GM12878 (cell line): ENCODE data around the gene TRPM5. TPM values are rescaled to one million over a fixed set of nuclear protein-coding genes. Genes with fewer than 3 reads are reported as not detected.

ENCODE experiments used
- ATAC-seq: fragments of 200-7000 bp; cut with Tn5 transposase; 3 replicates; pipeline ENCODE4 v1.9.1; 2020; ENCODE audit warnings: mild to moderate bottlenecking, moderate library complexity
- BruUV-seq: library from RNA; stranded (reverse); fragments of 400-500 nt; replicated peaks from 2 replicates; lab custom pipeline; 2021; lab: Mats Ljungman, UMichigan
- CTCF ChIA-PET: fragments of 300-600 bp; sonication (Branson Sonifier 250); formaldehyde crosslinking; extraction: SDS; loops from one replicate; lab custom pipeline; 2021; ENCODE audit warnings: inconsistent platforms; lab: Yijun Ruan, JAX
- POLR2A ChIA-PET: fragments of 350-600 bp; formaldehyde crosslinking; extraction: SDS; loops from one replicate; lab custom pipeline; 2021; ENCODE audit warnings: inconsistent platforms; lab: Charles Lee
- RAD21 ChIA-PET: fragments of 300-600 bp; sonication (Branson Sonifier 250); formaldehyde crosslinking; loops from one replicate; lab custom pipeline; 2023; ENCODE audit warnings: antibody characterized with exemption; ENCODE audit not compliant: unreplicated experiment; lab: Charles Lee
- SMC1A ChIA-PET: fragments of 300-600 bp; sonication (Branson Sonifier 250); formaldehyde crosslinking; loops from one replicate; lab custom pipeline; 2023; ENCODE audit not compliant: unreplicated experiment, uncharacterized antibody; lab: Charles Lee
- DNase-seq: peaks from one replicate; pipeline ENCODE4 v3.0.0-alpha.2; 2011; ENCODE audit warnings: low read depth, low spot score
- FAIRE-seq: peaks from 3 replicates; lab custom pipeline; 2011; peaks lifted over from hg19 to GRCh38; lab: Jason Lieb, UNC
- H2AFZ ChIP-seq: 2 replicates; pipeline ENCODE4 v1.6.0; 2011; ENCODE audit warnings: low read depth, low read length, control low read depth; ENCODE audit not compliant: control insufficient read depth
- H3K27ac ChIP-seq: 2 replicates; pipeline ENCODE4 v1.5.1; 2011; ENCODE audit warnings: control low read depth; ENCODE audit not compliant: control insufficient read depth, insufficient read depth
- H3K27me3 ChIP-seq, 2 experiments: replicated peaks in 1 of 2; 2 replicates each; pipeline versions ENCODE4 v1.6.0 to v1.6.1; 2011; ENCODE audit warnings: low read length in 1 of 2; ENCODE audit not compliant: control insufficient read depth in 2 of 2, insufficient read depth in 2 of 2
- H3K36me3 ChIP-seq, 2 experiments: 2 replicates each; pipeline ENCODE4 v1.5.1; 2011; ENCODE audit warnings: low read length in 1 of 2; ENCODE audit not compliant: control insufficient read depth in 2 of 2, insufficient read depth in 2 of 2
- H3K4me1 ChIP-seq: 2 replicates; pipeline ENCODE4 v1.6.1; 2011; ENCODE audit warnings: mild to moderate bottlenecking, low read length, moderate library complexity, mixed read lengths; ENCODE audit not compliant: control insufficient read depth, insufficient read depth
- H3K4me2 ChIP-seq: 2 replicates; pipeline ENCODE4 v1.6.0; 2011; ENCODE audit warnings: control low read depth; ENCODE audit not compliant: control insufficient read depth, insufficient read depth
- H3K4me3 ChIP-seq: fragments of 200-600 bp; sonication (generic); 2 replicates; pipeline ENCODE4 v1.5.1; 2016
- H3K79me2 ChIP-seq: 2 replicates; pipeline ENCODE4 v1.6.0; 2011; ENCODE audit warnings: low read length; ENCODE audit not compliant: control insufficient read depth, insufficient read depth
- H3K9ac ChIP-seq: 2 replicates; pipeline ENCODE4 v1.8.0; 2011; ENCODE audit warnings: low read length, control low read depth, mixed read lengths; ENCODE audit not compliant: control insufficient read depth, insufficient read depth
- H3K9me3 ChIP-seq: replicated peaks from 3 replicates; pipeline ENCODE4 v1.5.1; 2011; ENCODE audit warnings: mild to moderate bottlenecking, low read length; ENCODE audit not compliant: control insufficient read depth, insufficient read depth
- H4K20me1 ChIP-seq: 2 replicates; pipeline ENCODE4 v1.6.0; 2011; ENCODE audit not compliant: control insufficient read depth, insufficient read depth
- E2F8 ChIP-seq: fragments of 450-650 bp; IDR thresholded peaks from 2 replicates; pipeline ENCODE4 v1.6.1; 2018; ENCODE audit warnings: mild to moderate bottlenecking, low read depth, moderate library complexity; ENCODE audit not compliant: partially characterized antibody
- POLR2AphosphoS5 ChIP-seq: IDR thresholded peaks from 2 replicates; pipeline ENCODE4 v1.6.1; 2011; ENCODE audit warnings: mild to moderate bottlenecking, low read length, inconsistent platforms
- WGBS: methylation state at CpG from one replicate; pipeline ENCODE4 v1.1.6; 2016; ENCODE audit warnings: low lambda C conversion rate; ENCODE audit not compliant: insufficient replicate concordance, insufficient coverage; ENCODE audit errors: missing lambda C conversion rate; 5-methylcytosine and 5-hydroxymethylcytosine counted together
- in situ Hi-C: fragments of 300-500 bp; cut with MboI; formaldehyde crosslinking; loops from 9 replicates; pipeline ENCODE4 v1.14.3; 2018; ENCODE audit warnings: mixed read lengths
- intact Hi-C: fragments of 100-400 bp; cut with micrococcal nuclease; formaldehyde crosslinking; loops from one replicate; pipeline ENCODE4 v1.14.2; 2022; ENCODE audit not compliant: unreplicated experiment
- polyA plus RNA-seq, 11 experiments: library from polyadenylated mRNA; depleted of rRNA in 4 of 11; unstranded in 6 of 11; stranded (reverse) in 5 of 11; fragments of >200 nt; fragmentation: Nextera tagmentation in 4 of 11; fragmentation: Illumina TruSeq in 1 of 11; extraction: Ambion mirVana in 4 of 11; extraction: Trizol in 1 of 11; gene quantifications; 1 replicate in 1 of 11; 2 replicates in 10 of 11; pipeline versions ENCODE4 v1.2.1 to v1.2.3, GENCODE V29; 2011 to 2016; ENCODE audit warnings: inconsistent platforms in 2 of 11, missing spikeins in 2 of 11, low read depth in 1 of 11
- total RNA-seq, 4 experiments: library from RNA; depleted of rRNA in 3 of 4; stranded (reverse); fragments of >200 nt in 3 of 4; fragmentation: Illumina TruSeq in 1 of 4; extraction: Trizol in 1 of 4; gene quantifications; 2 replicates each; pipeline versions ENCODE4 v1.2.1 to v1.2.3, GENCODE V29; 2013 to 2021

TRPM5 gene
- total and polyA plus RNA-seq, 10 of the 15 experiments (the other 5 are each of a cell fraction or from before 2014, with no cell fraction given), result not detected

GRCh38 chr11:2426826-2427521 is 17.3 kb downstream of the TRPM5 start (continued):
- TF ChIP-seq E2F8, result no peak

- DNase-seq (no peak), FAIRE-seq (no peak), ATAC-seq (no peak)
- Histone ChIP-seq H3K4me1 (no peaks in the 10 kb centered on the region), H3K4me2 (no peak overlapping the region), H2AFZ (no peak overlapping the region), H3K36me3 (no peaks in the 10 kb centered on the region), H3K27me3 (no peaks in the 10 kb centered on the region), H3K4me3 (no peak overlapping the region), H3K9me3 (no peaks in the 10 kb centered on the region; the same call in 2 of the 3 replicates), H3K27ac (no peak overlapping the region), H3K79me2 (no peaks in the 10 kb centered on the region), H4K20me1 (no peaks in the 10 kb centered on the region), H3K9ac (no peak overlapping the region)
- CTCF ChIA-PET, result interaction anchor here (0.6 to 1.9 kb wide), 3 partner anchors 105 to 462 kb away, joined by 3 to 10 read pairs (median 10); no protein-coding TSS in a partner anchor
- in situ Hi-C loops (loop anchor here (5.0 kb wide), 2 partner anchors 106 to 451 kb away; no protein-coding TSS in a partner anchor), intact Hi-C loops (loop anchor here (10.0 kb wide), 1 partner anchor 59 kb away; no protein-coding TSS in a partner anchor)
- SMC1A ChIA-PET, result no interaction called here
- RAD21 ChIA-PET, result interaction anchor here (0.8 kb wide), 1 partner anchor 107 kb away, joined by 3 read pairs; no protein-coding TSS in a partner anchor
- no TSS peak for BruUV-seq
- POLR2A ChIA-PET, result no interaction called here
- 28% methylated on average over 13 of the region's 13 CpGs for WGBS
- no peak for TF ChIP-seq POLR2AphosphoS5
These were observed 18.1 kb downstream of the TRPM5 start for GRCh38 chr11:2426221-2426620.
